GM18861 (cell line): ENCODE measurements around the gene GATAD2A.
"Not testable (repeated sequence)": the region's sequence is repeated elsewhere in the genome, so short reads cannot be mapped to it uniquely, and the experiment has no call there.

ENCODE experiments used
- ATAC-seq: cut with Tn5 transposase; IDR thresholded peaks from one replicate; pipeline ENCODE4 v1.9.1; 2021; ENCODE audit not compliant: unreplicated experiment

The GATAD2A gene

GRCh38 chr19:19446655-19447437 is 41.4 kb downstream of the GATAD2A start:
- ATAC-seq = no peak

- ATAC-seq = no peak
Observed at GRCh38 chr19:19447536-19448237, 42.2 kb downstream of the GATAD2A start.

GRCh38 chr19:19448238-19448544 is 42.7 kb downstream of the GATAD2A start:
- no peak for ATAC-seq

- peak; percentile 43 for ATAC-seq
Observed at GRCh38 chr19:19451429-19452242, 46.2 kb downstream of the GATAD2A start.

GRCh38 chr19:19452243-19453124 is 47.0 kb downstream of the GATAD2A start:
- ATAC-seq = no peak

GRCh38 chr19:19453125-19453454 is 47.6 kb downstream of the GATAD2A start:
- no peak for ATAC-seq

- not testable (repeated sequence) for ATAC-seq
Observed at GRCh38 chr19:19455166-19455919, 49.9 kb downstream of the GATAD2A start.

GRCh38 chr19:19457671-19458070 is 52.2 kb downstream of the GATAD2A start:
- no peak for ATAC-seq

GRCh38 chr19:19458110-19458816 is 52.8 kb downstream of the GATAD2A start:
- no peak for ATAC-seq

- peak; percentile 36 for ATAC-seq
Observed at GRCh38 chr19:19459073-19459472, 53.6 kb downstream of the GATAD2A start.

GRCh38 chr19:19459707-19460251 is 54.3 kb downstream of the GATAD2A start:
- peak; percentile 28 for ATAC-seq

- ATAC-seq = no peak
Observed at GRCh38 chr19:19460258-19460731, 54.8 kb downstream of the GATAD2A start.

GRCh38 chr19:19460761-19461265 is 55.3 kb downstream of the GATAD2A start:
- ATAC-seq = no peak

- no peak for ATAC-seq
Observed at GRCh38 chr19:19461306-19461670, 55.8 kb downstream of the GATAD2A start.

- no peak for ATAC-seq
Observed at GRCh38 chr19:19461671-19462622, 56.5 kb downstream of the GATAD2A start.

- ATAC-seq = no peak
Observed at GRCh38 chr19:19463348-19464117, 58.1 kb downstream of the GATAD2A start.
